H9 (cell line): ENCODE results near the gene TMEM109. TPM values are rescaled to one million over a fixed set of nuclear protein-coding genes. Genes with fewer than 3 reads are reported as not detected.

ENCODE experiments used
- DNase-seq: peaks from one replicate; pipeline ENCODE4 v3.0.0-alpha.2; 2017
- H2AFZ ChIP-seq: one replicate; pipeline ENCODE4 v1.6.1; 2013; ENCODE audit warnings: mild to moderate bottlenecking, low read length, control low read depth, moderate library complexity
- H2AK5ac ChIP-seq: 2 replicates; pipeline ENCODE4 v1.6.1; 2013; ENCODE audit warnings: low read length, control low read depth, mixed read lengths; ENCODE audit not compliant: insufficient read length
- H2BK120ac ChIP-seq: one replicate; pipeline ENCODE4 v1.6.1; 2013; ENCODE audit warnings: low read depth, mild to moderate bottlenecking, low read length, control low read depth, inconsistent platforms; ENCODE audit not compliant: poor library complexity, severe bottlenecking
- H2BK12ac ChIP-seq: 2 replicates; pipeline ENCODE4 v1.6.1; 2013; ENCODE audit warnings: low read length, control low read depth, mixed read lengths, low read depth; ENCODE audit not compliant: insufficient read length
- H2BK15ac ChIP-seq: 2 replicates; pipeline ENCODE4 v1.6.1; 2013; ENCODE audit warnings: low read depth, low read length, control low read depth
- H2BK20ac ChIP-seq: one replicate; pipeline ENCODE4 v1.6.1; 2013; ENCODE audit warnings: low read depth, mild to moderate bottlenecking, low read length, control low read depth, inconsistent platforms; ENCODE audit not compliant: poor library complexity, severe bottlenecking
- H2BK5ac ChIP-seq: 2 replicates; pipeline ENCODE4 v1.6.1; 2013; ENCODE audit warnings: low read length, control low read depth, mixed read lengths; ENCODE audit not compliant: insufficient read length
- H3K14ac ChIP-seq: 2 replicates; pipeline ENCODE4 v1.6.1; 2013; ENCODE audit warnings: low read length, control low read depth; ENCODE audit not compliant: insufficient read depth
- H3K18ac ChIP-seq: 2 replicates; pipeline ENCODE4 v1.6.1; 2013; ENCODE audit warnings: low read depth, mild to moderate bottlenecking, mixed read lengths, low read length, control low read depth; ENCODE audit not compliant: insufficient read length
- H3K23ac ChIP-seq: 2 replicates; pipeline ENCODE4 v1.6.1; 2013; ENCODE audit warnings: low read length, control low read depth, mixed read lengths, low read depth; ENCODE audit not compliant: insufficient read length
- H3K23me2 ChIP-seq: 2 replicates; pipeline ENCODE4 v1.6.1; 2013; ENCODE audit warnings: low read depth, mild to moderate bottlenecking, mixed read lengths, low read length, control low read depth; ENCODE audit not compliant: insufficient read length, poor library complexity, severe bottlenecking
- H3K27ac ChIP-seq: 2 replicates; pipeline ENCODE4 v1.5.1; 2013; ENCODE audit warnings: low read length, control low read depth, mixed read lengths, low read depth; ENCODE audit not compliant: insufficient read length
- H3K27me3 ChIP-seq: 2 replicates; pipeline ENCODE4 v1.6.1; 2013; ENCODE audit warnings: low read length, control low read depth, inconsistent platforms; ENCODE audit not compliant: insufficient read depth
- H3K4ac ChIP-seq: 2 replicates; pipeline ENCODE4 v1.6.1; 2013; ENCODE audit warnings: low read depth, mild to moderate bottlenecking, control low read depth, inconsistent platforms, low read length, moderate library complexity
- H3K4me1 ChIP-seq: 2 replicates; pipeline ENCODE4 v1.6.1; 2013; ENCODE audit warnings: low read length, control low read depth, inconsistent platforms; ENCODE audit not compliant: insufficient read depth
- H3K4me2 ChIP-seq: 2 replicates; pipeline ENCODE4 v1.6.1; 2013; ENCODE audit warnings: low read length, control low read depth, mixed read lengths; ENCODE audit not compliant: insufficient read length, insufficient read depth
- H3K56ac ChIP-seq: 2 replicates; pipeline ENCODE4 v1.6.1; 2013; ENCODE audit warnings: low read depth, mild to moderate bottlenecking, mixed read lengths, low read length, control low read depth; ENCODE audit not compliant: insufficient read length
- H3K79me1 ChIP-seq: 2 replicates; pipeline ENCODE4 v1.6.1; 2013; ENCODE audit warnings: low read depth, mild to moderate bottlenecking, moderate library complexity, low read length, control low read depth, inconsistent platforms; ENCODE audit not compliant: insufficient read depth, poor library complexity, severe bottlenecking
- H3K79me2 ChIP-seq: 2 replicates; pipeline ENCODE4 v1.6.1; 2013; ENCODE audit warnings: low read length, control low read depth, inconsistent platforms; ENCODE audit not compliant: insufficient read depth
- H3K9ac ChIP-seq: 2 replicates; pipeline ENCODE4 v1.6.1; 2013; ENCODE audit warnings: low read length, control low read depth, mixed read lengths; ENCODE audit not compliant: insufficient read length; ENCODE audit errors: extremely low read depth
- H3K9me3 ChIP-seq: one replicate; pipeline ENCODE4 v1.6.1; 2013; ENCODE audit warnings: low read depth, low read length, inconsistent platforms; ENCODE audit not compliant: control insufficient read depth
- H3T11ph ChIP-seq: one replicate; pipeline ENCODE4 v1.6.1; 2013; ENCODE audit warnings: mild to moderate bottlenecking, low read length, control low read depth, inconsistent platforms
- H4K20me1 ChIP-seq: one replicate; pipeline ENCODE4 v1.6.1; 2013; ENCODE audit not compliant: control insufficient read depth, insufficient read length, insufficient read depth
- H4K5ac ChIP-seq: 2 replicates; pipeline ENCODE4 v1.6.1; 2013; ENCODE audit warnings: low read depth, mild to moderate bottlenecking, mixed read lengths, low read length, control low read depth; ENCODE audit not compliant: insufficient read length
- H4K8ac ChIP-seq: replicated peaks from 2 replicates; pipeline ENCODE4 v1.6.1; 2013; ENCODE audit warnings: low read length, control low read depth, mixed read lengths, low read depth; ENCODE audit not compliant: insufficient read length
- H4K91ac ChIP-seq: 2 replicates; pipeline ENCODE4 v1.6.1; 2013; ENCODE audit warnings: low read depth, mild to moderate bottlenecking, moderate library complexity, mixed read lengths, low read length, control low read depth; ENCODE audit not compliant: insufficient read length
- H3K27ac Mint-ChIP-seq, 3 experiments: 2 replicates in 2 of 3; 3 replicates in 1 of 3; pipeline ENCODE4 v1.8.0; 2020 to 2021; ENCODE audit warnings: mixed read lengths in 3 of 3, mild to moderate bottlenecking in 1 of 3, moderate library complexity in 1 of 3
- H3K27me3 Mint-ChIP-seq: 2 replicates; pipeline ENCODE4 v1.8.0; 2021; ENCODE audit warnings: low read depth, mild to moderate bottlenecking, moderate library complexity, mixed read lengths
- H3K36me3 Mint-ChIP-seq, 3 experiments: 2 replicates in 2 of 3; 3 replicates in 1 of 3; pipeline ENCODE4 v1.8.0; 2020 to 2021; ENCODE audit warnings: low read depth in 3 of 3, mixed read lengths in 3 of 3; ENCODE audit not compliant: insufficient read depth in 1 of 3
- H3K4me1 Mint-ChIP-seq, 2 experiments: 2 replicates each; pipeline ENCODE4 v1.8.0; 2020; ENCODE audit warnings: mixed read lengths in 2 of 2
- H3K4me3 Mint-ChIP-seq, 2 experiments: 2 replicates in 1 of 2; 3 replicates in 1 of 2; pipeline ENCODE4 v1.8.0; 2020 to 2021; ENCODE audit warnings: mild to moderate bottlenecking in 2 of 2, mixed read lengths in 2 of 2, moderate library complexity in 1 of 2
- H3K9me3 Mint-ChIP-seq, 2 experiments: 2 replicates in 1 of 2; 3 replicates in 1 of 2; pipeline ENCODE4 v1.8.0; 2020; ENCODE audit warnings: mild to moderate bottlenecking in 2 of 2, mixed read lengths in 2 of 2, moderate library complexity in 1 of 2
- CTCF ChIP-seq: fragments of 200-600 bp; sonication (generic); conservative IDR thresholded peaks from 3 replicates; pipeline ENCODE4 v1.8.0; 2021; ENCODE audit warnings: antibody characterized with exemption, mild to moderate bottlenecking
- WGBS: extraction: QIAGEN DNeasy Blood & Tissue Kit; methylation state at CpG from one replicate; pipeline ENCODE4 v1.1.7; 2013; ENCODE audit warnings: missing lambda C conversion rate, low lambda C conversion rate, mixed read lengths; ENCODE audit not compliant: insufficient read length; ENCODE audit errors: extremely low coverage; 5-methylcytosine and 5-hydroxymethylcytosine counted together
- total RNA-seq: library from RNA; stranded (reverse); gene quantifications from 2 replicates; pipeline ENCODE4 v1.2.1, GENCODE V29; 2021

Gene TMEM109
- total RNA-seq, 1 experiment from 2014 or later, result 38.0 TPM

GRCh38 chr11:60939855-60940254 lies 25.9 kb downstream of the TMEM109 start:
- Histone ChIP-seq H3T11ph (no peak overlapping the region), H4K8ac (no peak overlapping the region), H2AFZ (no peak overlapping the region), H2BK20ac (no peak overlapping the region), H3K9me3 (no peaks in the 10 kb centered on the region), H3K79me1 (no peaks in the 10 kb centered on the region), H2BK15ac (no peak overlapping the region), H3K23me2 (no peaks in the 10 kb centered on the region), H3K4ac (no peak overlapping the region), H3K18ac (no peak overlapping the region), H3K4me1 (no peaks in the 10 kb centered on the region), H3K4me2 (no peak overlapping the region), H3K9ac (no peak overlapping the region), H2BK120ac (no peak overlapping the region), H4K5ac (no peak overlapping the region), H3K23ac (no peak overlapping the region), H4K91ac (no peak overlapping the region), H3K56ac (no peak overlapping the region), H3K79me2 (no peaks in the 10 kb centered on the region), H3K14ac (no peak overlapping the region), H4K20me1 (no peaks in the 10 kb centered on the region), H2AK5ac (no peak overlapping the region), H3K27ac (no peak overlapping the region), H2BK5ac (no peak overlapping the region), H3K27me3 (no peaks in the 10 kb centered on the region), H2BK12ac (no peak overlapping the region)
- no peak for DNase-seq
- Mint-ChIP-seq H3K27me3 (peaks cover 3% of the 10 kb centered on the region), H3K36me3 (peaks cover 2 to 13% (median 12%) of the 10 kb centered on the region in 3 experiments; a peak in 6 of 7 replicates), H3K27ac (no peak overlapping the region), H3K4me1 (peaks cover 5 to 7% of the 10 kb centered on the region in 2 experiments; a peak in 3 of 4 replicates), H3K4me3 (no peak overlapping the region), H3K9me3 (no peaks in the 10 kb centered on the region; a peak in 1 of 5 replicates)
- no peak for TF ChIP-seq CTCF
- WGBS, result no CpG with 5 or more reads among the region's 2 CpGs
